GM19324 (cell line): ENCODE results near the gene SPPL3.
"Not testable (repeated sequence)": the region's sequence is repeated elsewhere in the genome, so short reads cannot be mapped to it uniquely, and the experiment has no call there.

ENCODE experiments used
- ATAC-seq: cut with Tn5 transposase; IDR thresholded peaks from one replicate; pipeline ENCODE4 v1.9.1; 2021; ENCODE audit warnings: mild to moderate bottlenecking, moderate library complexity; ENCODE audit not compliant: unreplicated experiment, low FRiP score

Gene SPPL3

DNA sequence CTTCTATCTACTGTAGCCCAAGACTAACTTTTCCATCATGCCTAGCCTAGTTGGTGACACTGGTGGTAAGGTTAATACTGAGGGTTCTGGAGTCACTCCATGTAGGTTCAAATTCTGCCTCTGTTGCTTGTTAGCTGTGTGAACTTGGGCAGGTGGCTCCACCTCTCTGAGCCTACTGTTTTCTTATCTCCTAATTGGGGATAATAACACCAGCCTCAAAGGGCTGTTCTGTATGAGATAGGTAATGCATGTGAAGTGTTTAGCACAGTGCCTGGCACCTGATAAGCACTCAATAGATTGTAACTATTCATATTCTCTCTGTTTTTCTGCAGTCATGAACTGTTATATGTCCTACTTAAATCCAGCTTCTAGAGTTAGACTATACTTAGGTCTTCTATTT is 17.5 kb upstream of the SPPL3 start:
- ATAC-seq = no peak

DNA sequence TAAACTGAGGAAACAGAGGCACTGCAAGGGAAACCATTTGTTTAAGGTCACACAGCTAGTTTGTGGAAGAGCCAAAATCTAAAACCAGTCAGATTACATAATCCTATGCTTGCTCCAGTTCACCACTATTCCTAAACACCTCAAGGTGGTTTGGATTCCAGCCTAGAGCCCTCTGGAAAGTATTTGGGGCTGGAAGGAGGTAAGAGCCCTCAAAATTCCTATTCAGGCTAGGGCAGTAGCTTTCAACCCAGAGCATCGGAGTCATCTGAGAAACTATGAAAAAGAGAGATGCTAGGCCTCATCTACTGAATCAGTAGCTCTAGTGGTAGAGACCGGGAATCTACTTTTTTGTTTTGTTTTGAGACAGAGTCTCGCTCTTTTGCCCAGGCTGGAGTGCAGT is 16.0 kb upstream of the SPPL3 start:
- ATAC-seq = no peak

DNA sequence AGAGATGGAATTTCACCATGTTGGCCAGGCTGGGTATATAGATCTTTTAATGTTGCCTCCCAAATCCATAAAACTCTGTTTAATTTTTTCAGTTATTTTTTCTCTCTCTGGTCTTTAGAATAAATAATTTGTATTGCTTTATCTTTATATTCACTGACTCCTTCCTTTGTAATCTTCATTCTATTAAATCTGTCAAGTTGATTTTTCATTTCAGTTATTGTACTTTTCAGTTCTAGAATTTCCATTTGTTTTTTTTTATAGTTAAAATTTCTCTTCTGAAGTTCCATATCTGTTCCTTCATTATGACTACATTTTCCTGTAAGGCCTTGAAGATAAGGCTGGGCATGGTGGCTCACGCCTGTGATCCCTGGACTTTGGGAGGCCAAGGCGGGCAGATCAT is 13.6 kb upstream of the SPPL3 start:
- ATAC-seq = no peak

DNA sequence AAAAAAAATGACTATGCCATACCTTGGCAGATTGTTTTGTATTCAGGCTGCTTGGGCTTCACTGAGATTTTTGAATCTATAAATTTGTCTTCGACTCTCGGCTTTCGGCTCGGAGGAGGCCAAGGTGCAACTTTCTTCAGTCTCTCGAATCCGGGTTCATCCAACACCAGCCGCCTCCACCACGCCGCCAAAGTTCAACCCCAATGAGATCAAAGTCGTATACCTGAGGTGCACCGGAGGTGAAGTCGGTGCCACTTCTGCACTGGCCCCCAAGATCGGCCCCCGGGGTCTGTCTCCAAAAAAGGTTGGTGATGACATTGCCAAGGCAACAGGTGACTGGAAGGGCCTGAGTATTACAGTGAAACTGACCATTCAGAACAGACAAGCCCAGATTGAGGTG is 12.4 kb upstream of the SPPL3 start:
- no peak for ATAC-seq

DNA sequence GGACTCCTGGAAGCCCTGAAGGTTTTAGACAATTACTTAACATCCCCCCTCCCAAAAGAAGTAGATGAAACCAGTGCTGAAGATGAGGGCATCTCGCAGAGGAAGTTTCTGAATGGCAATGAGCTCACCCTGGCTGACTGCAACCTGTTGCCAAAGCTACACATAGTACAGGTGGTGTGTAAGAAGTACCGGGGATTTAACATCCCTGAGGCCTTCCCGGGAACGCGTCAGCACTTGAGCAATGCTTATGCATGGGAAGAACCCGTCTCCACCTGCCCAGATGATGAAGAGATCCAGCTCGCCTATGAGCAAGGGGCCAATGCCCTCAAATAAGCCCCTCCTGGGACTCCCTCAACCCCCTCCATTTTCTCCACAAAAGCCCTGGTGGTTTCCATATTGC is 10.6 kb upstream of the SPPL3 start:
- no peak for ATAC-seq

DNA sequence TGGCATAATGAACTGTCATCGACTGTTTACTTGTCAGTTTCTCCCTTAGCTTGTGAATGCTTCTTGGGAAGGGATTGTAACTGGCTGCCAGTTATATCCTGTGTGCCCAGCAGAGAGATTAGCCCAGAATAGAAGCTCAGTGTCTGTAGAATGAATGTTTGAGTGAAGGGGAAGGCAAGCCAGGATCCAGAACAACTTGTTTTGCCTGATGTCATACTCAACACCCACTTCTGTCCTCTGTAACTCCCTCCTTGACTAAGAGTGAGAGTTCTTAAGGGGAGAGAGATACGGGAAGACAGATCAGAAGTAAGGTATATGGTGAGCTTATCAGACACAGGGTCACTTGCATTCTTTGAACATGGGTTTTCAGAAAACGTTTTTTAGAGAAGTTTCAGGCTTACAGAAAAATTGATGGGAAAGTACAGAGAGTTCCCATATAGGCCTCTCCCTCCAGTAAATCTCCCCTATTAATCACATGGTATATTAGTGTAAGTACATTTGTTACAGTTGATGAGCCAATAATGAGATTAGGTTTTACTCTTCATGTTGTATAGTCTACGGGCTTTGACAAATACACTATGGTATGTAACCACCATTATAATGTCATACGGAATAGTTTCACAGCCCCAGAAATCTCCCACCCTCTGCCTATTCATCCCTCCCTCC is 5.6 kb upstream of the SPPL3 start:
- no peak for ATAC-seq

DNA sequence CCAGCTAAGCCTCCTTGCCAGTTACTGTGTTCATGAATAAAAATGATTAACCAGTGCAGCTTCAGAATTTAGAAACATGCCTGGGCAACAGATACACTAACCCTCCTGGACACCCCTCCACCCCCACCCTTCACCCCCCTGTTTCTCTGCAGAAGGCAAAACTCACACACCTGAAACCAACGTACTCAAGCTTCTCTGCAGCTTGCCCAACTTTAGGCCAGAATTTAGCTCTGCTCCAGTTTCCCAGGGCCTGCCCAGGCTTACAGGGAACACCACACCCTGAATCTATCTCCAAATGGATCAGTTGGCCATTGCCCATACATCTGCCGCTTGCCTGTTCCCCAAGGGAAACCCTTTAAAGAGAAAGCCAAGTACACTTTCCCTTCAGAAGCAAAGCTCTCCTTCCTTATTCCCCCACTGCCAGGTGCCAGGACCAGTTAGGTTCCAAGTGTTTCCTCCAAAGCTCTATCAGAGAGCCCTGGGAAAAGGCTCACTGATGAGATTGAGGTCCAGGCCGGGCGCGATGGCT is 1.8 kb upstream of the SPPL3 start:
- no peak for ATAC-seq

DNA sequence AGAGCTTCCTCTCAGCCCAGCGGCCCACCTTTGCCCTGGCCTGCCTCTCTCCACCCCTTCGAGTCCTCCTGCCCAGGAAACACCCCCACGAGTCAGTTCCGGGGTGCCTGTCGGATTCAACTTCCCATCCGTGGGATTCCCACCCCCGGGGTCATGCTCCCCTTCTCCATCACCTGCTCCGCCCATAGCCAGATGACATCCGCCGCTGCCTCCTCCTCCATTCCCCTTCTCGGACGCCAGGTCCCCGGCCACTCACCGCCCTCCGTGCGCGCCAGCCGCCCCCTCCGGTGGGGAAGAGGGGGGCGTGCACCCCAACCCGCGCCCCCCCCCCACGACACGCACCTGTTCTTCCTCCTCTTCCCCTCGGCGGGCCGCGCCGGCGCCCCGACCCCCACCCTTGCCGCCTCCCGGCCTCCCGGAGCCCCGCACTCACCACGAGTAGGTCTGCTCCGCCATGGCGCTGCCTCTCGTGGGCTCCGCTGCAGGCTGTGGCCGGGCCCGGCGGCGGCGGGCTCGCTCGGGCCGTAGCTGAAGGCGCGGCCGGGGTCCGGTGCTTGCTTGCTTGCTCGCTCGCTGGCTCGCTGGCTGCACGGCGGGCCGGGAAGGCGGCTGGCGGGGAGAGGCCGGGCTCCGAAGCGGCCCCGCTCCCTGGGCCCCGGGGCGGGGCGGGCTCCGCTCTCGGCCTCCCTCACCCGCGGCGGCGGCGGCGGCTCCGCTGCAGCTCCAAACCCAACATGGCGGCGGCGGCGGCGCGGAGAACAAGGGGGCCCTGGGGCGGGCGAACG is 554 bp downstream of the SPPL3 start:
- peak; percentile 42 for ATAC-seq

DNA sequence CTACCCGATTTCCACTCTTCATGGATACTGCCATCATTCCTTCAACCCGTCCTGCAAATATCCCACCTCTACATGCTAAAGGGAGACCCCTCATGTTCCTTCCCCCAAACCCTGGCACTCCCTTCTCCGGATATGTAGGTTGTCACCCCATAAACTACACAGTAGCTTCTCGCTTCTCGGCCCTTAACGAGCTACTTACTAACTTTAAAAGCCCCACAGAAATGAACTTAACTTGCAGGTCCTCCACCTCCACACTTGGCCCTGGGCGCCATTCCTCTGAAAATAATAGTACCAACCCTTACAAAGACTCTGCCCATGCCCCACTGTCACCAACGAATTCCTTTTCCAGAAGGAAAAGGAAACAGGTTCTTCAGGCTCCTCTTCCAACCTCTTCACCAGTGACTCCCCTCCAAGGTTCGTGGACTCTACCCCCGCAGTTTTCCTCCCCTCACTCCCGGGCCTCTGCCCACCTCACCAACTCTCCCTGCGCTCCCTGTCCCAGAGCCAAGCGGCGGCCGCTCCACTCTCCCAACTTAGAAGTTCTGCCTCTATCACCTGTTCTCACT is 1.2 kb downstream of the SPPL3 start:
- ATAC-seq = no peak

DNA sequence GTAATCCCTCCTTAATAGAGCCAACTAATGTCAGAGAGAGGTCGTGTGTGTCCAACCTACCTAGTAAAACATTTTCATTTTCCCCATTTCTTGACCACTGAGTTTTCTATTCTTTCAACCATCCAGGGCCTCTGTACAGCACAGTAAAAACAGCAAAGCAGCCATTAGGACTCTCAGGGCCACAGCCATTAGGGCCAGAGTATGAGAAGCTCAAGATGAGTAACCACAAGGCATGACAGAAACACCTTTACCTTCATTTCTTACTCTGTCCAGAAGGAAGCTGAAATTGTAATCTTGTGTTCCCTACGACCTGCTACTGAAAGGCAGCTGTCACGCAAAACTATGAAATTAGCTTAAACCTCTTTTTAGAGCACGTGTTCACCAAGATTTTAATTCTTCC is 2.3 kb downstream of the SPPL3 start:
- no peak for ATAC-seq

DNA sequence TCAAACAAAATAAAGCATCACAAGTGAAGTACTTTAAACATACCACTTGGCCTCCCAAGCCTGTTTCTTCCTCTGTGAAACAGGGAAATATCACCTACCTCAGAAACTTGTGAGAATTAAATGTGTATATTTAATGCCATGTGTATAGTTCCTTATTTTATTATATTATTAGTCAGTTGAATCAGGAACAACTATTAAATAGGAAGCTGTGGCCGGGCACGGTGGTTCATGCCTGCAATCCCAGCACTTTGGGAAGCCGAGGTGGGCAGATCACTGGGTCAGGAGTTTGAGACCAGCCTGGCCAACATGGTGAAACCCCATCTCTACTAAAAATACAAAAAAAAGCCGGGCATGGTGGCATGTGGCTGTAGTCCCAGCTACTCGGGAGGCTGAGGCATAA is 3.1 kb downstream of the SPPL3 start:
- not testable (repeated sequence) for ATAC-seq

DNA sequence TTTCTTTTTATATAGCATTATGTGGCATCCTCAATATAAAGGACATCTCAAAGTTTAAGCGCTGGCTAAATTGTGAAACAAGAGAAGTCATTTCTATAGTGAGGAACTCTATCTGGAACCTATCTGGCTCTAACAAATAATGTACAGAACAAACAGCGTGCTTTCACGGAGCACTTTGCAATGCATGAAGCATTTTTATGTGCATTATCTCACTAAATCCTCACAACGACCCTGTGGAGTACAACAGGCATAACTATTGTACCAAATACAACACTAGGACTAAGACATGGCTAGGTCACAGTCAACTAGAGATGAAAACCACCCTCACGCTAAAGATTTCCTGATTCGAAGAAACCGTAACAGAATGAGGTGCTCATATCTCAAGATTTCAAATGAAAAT is 8.6 kb downstream of the SPPL3 start:
- ATAC-seq = no peak

DNA sequence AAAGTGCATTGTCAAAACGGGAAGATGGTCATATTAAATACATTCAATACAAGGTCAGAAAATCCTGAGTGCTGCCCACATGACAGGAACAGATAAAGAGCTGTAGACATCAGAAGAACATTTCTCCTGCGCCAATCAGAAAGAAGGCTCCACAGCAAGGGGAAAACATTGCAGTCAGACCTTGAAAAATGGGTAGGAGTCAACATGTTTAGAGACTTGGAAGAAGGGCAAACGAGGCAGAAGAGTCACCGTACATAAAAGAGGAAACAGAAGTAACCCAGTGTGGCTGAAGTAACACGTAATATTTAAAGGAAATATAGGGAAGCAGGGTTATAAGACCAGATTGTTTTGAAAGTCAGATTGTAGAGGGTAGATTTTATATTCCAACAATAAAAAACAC is 11.9 kb downstream of the SPPL3 start:
- no peak for ATAC-seq

DNA sequence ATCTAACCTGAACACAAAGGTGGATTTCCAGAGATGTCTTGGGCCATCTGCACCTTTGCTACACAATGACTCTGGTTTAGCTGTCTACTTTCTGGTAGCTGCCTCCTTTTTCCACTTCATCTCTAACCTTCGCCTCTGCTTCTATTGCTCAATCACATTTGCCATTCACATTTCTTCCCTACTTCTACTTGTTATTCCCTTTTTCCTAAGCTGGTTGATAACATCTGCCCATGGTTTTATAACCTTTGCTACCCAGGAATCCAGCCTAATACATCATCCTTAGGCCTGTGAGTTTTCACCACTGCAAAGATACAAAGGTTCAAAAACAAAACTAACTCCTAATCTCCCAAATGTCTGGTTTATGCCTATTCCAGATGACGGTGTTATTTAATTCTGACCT is 13.2 kb downstream of the SPPL3 start:
- no peak for ATAC-seq

DNA sequence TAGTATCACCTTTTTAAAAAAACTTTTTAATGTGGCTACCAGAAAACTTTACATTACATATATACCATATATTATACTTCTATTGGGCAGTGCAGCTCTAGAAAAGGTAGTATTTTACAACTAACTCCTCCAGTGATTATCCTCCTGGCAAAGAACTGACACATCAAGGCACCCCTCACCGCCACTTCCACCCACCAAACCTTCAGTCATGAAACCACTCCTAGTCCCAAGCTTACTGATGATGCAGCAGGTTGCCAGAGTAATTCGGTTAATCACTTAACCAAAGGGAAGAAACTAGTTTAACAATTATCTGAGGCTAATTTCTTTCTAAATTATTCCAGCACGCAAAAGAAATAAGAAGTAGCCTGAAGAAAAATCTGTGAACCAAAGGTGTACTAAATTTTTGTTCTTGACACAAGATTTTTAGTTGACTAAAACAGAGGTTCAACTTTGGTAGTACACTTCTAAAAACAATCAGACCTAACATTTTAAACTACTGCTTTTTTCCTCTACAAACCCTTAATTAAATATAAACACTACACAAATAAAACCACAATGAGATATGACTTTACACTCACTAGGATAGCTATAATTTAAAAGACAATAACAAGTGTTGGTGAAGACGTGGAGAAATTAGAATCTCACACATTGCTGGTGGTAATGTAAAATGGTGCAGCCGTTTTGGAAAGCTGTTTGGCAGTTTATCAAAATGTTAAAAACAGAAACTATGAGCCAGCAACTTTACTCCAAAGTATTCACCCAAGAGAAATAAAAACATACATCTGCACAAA is 16.7 kb downstream of the SPPL3 start:
- no peak for ATAC-seq

DNA sequence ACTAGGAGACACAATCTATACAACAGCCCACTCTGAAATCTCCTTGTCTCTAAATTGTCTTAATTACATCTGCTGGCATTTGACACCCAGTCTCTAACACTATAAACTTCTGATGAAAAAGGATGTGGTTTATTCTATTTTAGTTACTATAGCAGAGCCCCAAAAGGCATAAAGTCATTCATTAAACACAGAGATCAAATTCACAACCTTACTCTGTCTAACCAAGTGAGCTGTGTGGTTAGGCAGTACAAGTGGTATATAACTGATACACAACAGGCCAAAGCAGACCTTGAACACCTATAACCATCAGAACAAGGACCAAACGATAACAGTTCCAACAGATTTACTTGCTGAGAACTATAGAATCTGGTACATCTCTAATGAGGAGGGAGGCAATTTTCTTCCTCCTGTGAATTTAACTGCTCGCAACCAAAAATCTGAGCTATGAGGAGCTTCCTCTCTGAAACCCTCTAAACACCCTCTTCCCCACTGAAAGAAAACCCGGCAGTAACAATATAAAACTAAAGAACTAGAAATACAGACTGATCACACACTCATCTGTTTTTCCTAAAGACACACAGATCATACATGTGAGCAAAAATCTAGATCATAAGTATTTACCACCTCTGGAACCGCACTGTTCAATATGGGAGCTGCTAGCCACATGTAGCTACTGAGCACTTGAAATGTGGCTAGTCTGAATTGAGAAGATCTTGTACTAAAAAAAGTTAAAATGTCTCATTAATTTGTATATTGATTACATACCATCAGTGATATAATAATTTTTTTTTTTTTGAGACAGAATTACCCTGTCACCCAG is 17.7 kb downstream of the SPPL3 start:
- ATAC-seq = no peak

DNA sequence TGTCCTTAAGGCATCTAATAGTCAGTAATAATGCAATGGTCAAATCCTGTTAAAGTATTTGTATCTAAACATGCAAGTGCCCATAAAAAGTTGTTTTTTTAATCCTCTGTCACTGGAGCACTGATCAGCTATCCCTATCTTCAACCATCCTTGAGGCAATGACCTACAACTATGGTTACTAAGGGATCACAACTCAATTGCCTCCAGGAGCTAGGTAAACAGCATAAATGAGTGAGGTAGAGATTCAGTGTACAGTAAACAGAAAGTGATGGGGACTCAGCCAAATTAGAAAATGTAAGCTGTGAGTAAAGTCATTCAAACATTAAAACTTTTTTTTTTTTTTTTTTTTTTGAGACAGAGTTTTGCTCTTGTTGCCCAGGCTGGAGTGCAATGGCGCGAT is 18.6 kb downstream of the SPPL3 start:
- no peak for ATAC-seq

DNA sequence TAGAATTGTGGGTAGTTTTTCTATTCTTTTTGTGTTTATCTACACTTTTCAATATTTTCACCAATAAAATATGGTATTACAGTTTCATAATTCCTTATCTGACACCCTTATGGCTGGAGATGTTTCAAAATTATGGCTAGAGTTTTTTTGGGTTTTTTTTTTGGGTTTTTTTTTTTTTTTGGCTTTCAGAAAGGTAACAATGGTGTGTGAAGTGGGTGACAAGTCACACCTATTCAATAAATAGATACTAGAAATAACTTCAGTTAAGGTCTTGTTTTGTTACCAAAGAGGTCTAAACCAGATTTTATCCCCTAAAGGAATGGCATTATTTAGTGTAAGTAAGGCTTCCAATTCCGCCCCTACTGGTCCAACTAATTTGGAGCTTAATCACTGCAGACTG is 19.5 kb downstream of the SPPL3 start:
- no peak for ATAC-seq

DNA sequence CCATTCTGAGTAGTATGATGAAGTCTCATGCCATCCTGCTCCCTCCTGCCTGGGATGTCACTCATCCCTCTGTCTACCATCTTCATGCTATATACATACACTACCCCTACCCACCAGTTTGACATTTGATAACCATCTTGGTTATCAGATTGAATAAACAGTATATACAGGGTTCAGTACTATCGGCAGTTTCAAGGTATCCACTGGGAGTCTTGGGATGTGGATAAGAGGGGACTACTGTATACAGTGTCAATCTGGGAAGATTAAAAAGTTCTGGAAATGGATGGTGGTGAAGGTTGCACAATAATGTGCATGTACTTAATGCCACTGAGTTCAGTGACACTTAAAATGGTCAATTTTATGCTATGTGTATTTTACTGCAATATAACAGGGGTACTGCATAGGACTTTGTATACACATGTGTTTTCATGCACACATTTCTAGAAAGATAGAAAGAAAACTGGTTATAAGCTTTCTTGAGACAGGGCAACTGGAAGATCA is 22.1 kb downstream of the SPPL3 start:
- ATAC-seq = no peak

DNA sequence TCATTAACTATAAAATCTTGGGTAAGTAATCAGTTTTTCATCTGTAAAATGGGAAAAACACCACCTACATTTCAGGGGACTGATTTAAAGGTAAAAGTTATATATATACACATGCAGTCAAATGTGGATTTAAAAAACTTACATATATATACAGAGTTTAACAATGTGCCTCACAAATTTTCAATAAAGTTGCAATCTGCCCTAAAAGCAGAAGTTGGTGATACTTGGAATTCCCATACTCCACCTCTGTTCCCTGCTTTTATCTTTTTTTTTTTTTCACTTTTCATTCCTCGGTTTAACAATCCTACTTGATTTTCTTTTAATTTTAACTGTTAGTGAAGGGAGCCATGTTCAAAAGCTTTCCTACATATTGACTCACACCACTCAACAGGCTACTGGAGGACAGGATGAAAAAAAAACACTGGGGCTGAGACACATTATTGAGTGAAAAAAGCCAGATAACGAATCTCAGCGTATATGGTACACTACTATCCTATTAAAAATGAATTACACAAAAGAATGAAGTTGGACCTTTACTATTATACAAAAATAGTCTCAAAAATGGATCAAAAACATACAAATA is 24.3 kb downstream of the SPPL3 start:
- no peak for ATAC-seq
